ENCODE measurements around the gene TAMALIN. TPM values are rescaled to one million over a fixed set of nuclear protein-coding genes. Genes with fewer than 3 reads are reported as not detected.

Gene TAMALIN
- total RNA-seq, 1 experiment from 2014 or later = 1.2 TPM

DNA sequence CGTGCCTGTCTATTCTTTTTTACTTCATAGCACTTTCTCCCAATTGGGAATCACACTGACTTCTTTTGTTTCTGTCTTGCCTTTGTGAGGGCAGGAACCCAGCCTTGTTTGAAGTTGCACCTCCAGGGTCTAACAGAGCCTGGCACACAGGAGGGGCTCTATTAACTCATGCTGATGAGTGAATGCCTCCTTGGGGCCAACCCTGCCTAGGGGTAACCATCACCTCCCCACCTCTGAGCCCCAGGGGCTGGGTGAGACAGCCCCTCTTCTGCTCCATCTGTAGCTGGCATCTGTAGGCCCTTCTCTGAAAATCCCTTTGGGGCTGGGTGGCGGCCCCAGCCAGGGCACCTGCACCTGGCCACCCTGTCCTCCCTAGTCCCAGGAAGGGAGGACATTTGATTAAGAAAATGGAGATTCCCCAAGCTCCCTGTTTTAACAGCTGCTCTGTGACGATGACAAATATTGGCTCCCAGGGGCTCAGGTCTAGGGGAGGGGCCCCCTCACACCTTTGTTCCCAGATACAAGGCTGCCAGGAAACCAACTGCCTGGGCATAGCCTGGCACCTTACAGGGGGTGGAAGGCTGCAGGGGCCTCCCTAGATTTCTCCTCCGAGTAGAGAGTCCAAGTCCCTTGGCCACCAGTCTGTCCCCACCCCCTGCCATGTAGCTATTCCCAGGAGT lies 11.8 kb downstream of the TAMALIN start:
- H3K27ac Mint-ChIP-seq = no peak overlapping the region
- no peak overlapping the region for H2AK5ac ChIP-seq (ENCODE audit: insufficient read length, low read length)
- peaks cover 27 to 37% of the 10 kb centered on the region in 2 experiments for H3K4me1 Mint-ChIP-seq
- no peak overlapping the region for H3K4me2 ChIP-seq (ENCODE audit: insufficient read depth, insufficient read length, low read length)
- no peaks in the 10 kb centered on the region for H3K79me2 ChIP-seq (ENCODE audit: insufficient read depth, low read length)
- peaks cover 90% of the 10 kb centered on the region for H3K27me3 Mint-ChIP-seq (ENCODE audit: low read depth)
- H2BK12ac ChIP-seq (ENCODE audit: insufficient read length, low read depth, low read length) = no peak overlapping the region
- no peak overlapping the region for H3K56ac ChIP-seq (ENCODE audit: insufficient read length, low read depth, low read length)
- H3K23me2 ChIP-seq (ENCODE audit: insufficient read length, low read depth, low read length, poor library complexity, severe bottlenecking) = peaks cover 8% of the 10 kb centered on the region
- H3T11ph ChIP-seq (ENCODE audit: low read length) = no peak overlapping the region
- no peak overlapping the region for H2BK5ac ChIP-seq (ENCODE audit: insufficient read length, low read length)
- TF ChIP-seq, protein P1, sequence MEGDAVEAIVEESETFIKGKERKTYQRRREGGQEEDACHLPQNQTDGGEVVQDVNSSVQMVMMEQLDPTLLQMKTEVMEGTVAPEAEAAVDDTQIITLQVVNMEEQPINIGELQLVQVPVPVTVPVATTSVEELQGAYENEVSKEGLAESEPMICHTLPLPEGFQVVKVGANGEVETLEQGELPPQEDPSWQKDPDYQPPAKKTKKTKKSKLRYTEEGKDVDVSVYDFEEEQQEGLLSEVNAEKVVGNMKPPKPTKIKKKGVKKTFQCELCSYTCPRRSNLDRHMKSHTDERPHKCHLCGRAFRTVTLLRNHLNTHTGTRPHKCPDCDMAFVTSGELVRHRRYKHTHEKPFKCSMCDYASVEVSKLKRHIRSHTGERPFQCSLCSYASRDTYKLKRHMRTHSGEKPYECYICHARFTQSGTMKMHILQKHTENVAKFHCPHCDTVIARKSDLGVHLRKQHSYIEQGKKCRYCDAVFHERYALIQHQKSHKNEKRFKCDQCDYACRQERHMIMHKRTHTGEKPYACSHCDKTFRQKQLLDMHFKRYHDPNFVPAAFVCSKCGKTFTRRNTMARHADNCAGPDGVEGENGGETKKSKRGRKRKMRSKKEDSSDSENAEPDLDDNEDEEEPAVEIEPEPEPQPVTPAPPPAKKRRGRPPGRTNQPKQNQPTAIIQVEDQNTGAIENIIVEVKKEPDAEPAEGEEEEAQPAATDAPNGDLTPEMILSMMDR (conservative IDR thresholded peaks at IDR 0.05) = no peak
- no peak overlapping the region for H4K5ac ChIP-seq (ENCODE audit: insufficient read length, low read depth, low read length)
- no peak overlapping the region for H3K4me3 Mint-ChIP-seq
- H3K27me3 ChIP-seq (ENCODE audit: insufficient read depth, low read length) = peaks cover 5% of the 10 kb centered on the region; the same call in 1 of the 2 replicates
- H3K18ac ChIP-seq (ENCODE audit: insufficient read length, low read depth, low read length) = no peak overlapping the region
- no peak overlapping the region for H2BK20ac ChIP-seq (ENCODE audit: low read depth, low read length, poor library complexity, severe bottlenecking)
- no peak overlapping the region for H2AFZ ChIP-seq (ENCODE audit: low read length)
- no peaks in the 10 kb centered on the region for H3K9me3 Mint-ChIP-seq
- no peak overlapping the region for H3K27ac ChIP-seq (ENCODE audit: insufficient read length, low read depth, low read length)
- peaks cover 2% of the 10 kb centered on the region for H3K4me1 ChIP-seq (ENCODE audit: insufficient read depth, low read length)
- no peaks in the 10 kb centered on the region for H3K79me1 ChIP-seq (ENCODE audit: insufficient read depth, low read depth, low read length, poor library complexity, severe bottlenecking)
- no peak overlapping the region for H3K23ac ChIP-seq (ENCODE audit: insufficient read length, low read depth, low read length)
- H4K8ac ChIP-seq (replicated peaks; ENCODE audit: insufficient read length, low read depth, low read length) = no peak overlapping the region
- no peaks in the 10 kb centered on the region for H3K9me3 ChIP-seq (ENCODE audit: control insufficient read depth, low read depth, low read length)
- no peak overlapping the region for H4K91ac ChIP-seq (ENCODE audit: insufficient read length, low read depth, low read length)
- DNase-seq = no peak
- H3K14ac ChIP-seq (ENCODE audit: insufficient read depth, low read length) = no peak overlapping the region
- no peak overlapping the region for H2BK120ac ChIP-seq (ENCODE audit: low read depth, low read length, poor library complexity, severe bottlenecking)
- no CpG with 5 or more reads among the region's 4 CpGs for WGBS (ENCODE audit: extremely low coverage, insufficient read length, low lambda C conversion rate)
- H2BK15ac ChIP-seq (ENCODE audit: low read depth, low read length) = no peak overlapping the region
- no peak overlapping the region for H3K9ac ChIP-seq (ENCODE audit: extremely low read depth, insufficient read length, low read length)
- H4K20me1 ChIP-seq (ENCODE audit: control insufficient read depth, insufficient read depth, insufficient read length) = no peaks in the 10 kb centered on the region
- 0 out of 7 replicates have a peak, but pooled peaks cover 0 to 1% (median 0%) of the 10 kb centered on the region in 3 experiments for H3K36me3 Mint-ChIP-seq (ENCODE audit: insufficient read depth in 1 of 3, low read depth in 3 of 3)
- no peak overlapping the region for H3K4ac ChIP-seq (ENCODE audit: low read depth, low read length)
